Epithelial cell of proximal tubule (primary cell): ENCODE data around the gene COLEC11. TPM values are rescaled to one million over a fixed set of nuclear protein-coding genes. Genes with fewer than 3 reads are reported as not detected.
A peak's percentile ranks its signal among the peaks of the same experiment; 100 is the strongest.

ENCODE experiments used
- DNase-seq: peaks from one replicate; pipeline ENCODE4 v3.0.0-alpha.2; 2011; ENCODE audit warnings: low read depth
- H3K4me3 ChIP-seq: 2 replicates; pipeline ENCODE4 v1.5.1; 2011; ENCODE audit warnings: low read depth, mild to moderate bottlenecking, low read length
- total RNA-seq: library from RNA; depleted of rRNA; stranded (reverse); fragments of >200 nt; gene quantifications from 2 replicates; pipeline ENCODE4 v1.2.3, GENCODE V29; 2015
- TF ChIP-seq, protein P1 (sequence below): conservative IDR thresholded peaks from 2 replicates; pipeline ENCODE4 v1.5.1; 2012; ENCODE audit warnings: low read depth, mild to moderate bottlenecking, low read length

Gene COLEC11
- total RNA-seq, 1 donor from 2014 or later: 0.40 TPM

- peak; percentile 29 for DNase-seq
- H3K4me3 ChIP-seq: no peak overlapping the region
- TF ChIP-seq, protein P1, sequence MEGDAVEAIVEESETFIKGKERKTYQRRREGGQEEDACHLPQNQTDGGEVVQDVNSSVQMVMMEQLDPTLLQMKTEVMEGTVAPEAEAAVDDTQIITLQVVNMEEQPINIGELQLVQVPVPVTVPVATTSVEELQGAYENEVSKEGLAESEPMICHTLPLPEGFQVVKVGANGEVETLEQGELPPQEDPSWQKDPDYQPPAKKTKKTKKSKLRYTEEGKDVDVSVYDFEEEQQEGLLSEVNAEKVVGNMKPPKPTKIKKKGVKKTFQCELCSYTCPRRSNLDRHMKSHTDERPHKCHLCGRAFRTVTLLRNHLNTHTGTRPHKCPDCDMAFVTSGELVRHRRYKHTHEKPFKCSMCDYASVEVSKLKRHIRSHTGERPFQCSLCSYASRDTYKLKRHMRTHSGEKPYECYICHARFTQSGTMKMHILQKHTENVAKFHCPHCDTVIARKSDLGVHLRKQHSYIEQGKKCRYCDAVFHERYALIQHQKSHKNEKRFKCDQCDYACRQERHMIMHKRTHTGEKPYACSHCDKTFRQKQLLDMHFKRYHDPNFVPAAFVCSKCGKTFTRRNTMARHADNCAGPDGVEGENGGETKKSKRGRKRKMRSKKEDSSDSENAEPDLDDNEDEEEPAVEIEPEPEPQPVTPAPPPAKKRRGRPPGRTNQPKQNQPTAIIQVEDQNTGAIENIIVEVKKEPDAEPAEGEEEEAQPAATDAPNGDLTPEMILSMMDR: no peak
Measured at GRCh38 chr2:3620834-3621233, 25.9 kb downstream of the COLEC11 start.

DNA sequence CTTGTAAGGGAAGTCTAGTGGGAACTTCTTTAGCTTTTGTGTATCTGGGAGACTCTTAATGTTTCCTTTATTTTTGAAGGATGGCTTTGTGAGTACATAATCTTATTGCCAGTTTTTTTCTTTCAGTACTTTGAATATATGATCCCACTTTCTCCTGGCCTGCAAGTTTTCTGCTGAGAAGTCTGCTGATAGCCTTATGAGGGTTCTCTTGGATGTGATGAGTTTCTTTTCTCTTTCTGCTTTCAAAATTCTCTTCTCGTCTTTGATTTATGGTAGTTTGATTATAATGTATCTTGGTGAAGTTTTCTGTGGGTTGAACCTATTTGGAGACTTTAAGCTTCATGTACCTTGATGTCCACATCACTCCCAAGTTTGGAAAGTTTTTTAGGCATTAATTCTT lies 28.1 kb downstream of the COLEC11 start:
- no peak overlapping the region for H3K4me3 ChIP-seq
- TF ChIP-seq, protein P1: no peak
- DNase-seq: no peak

DNA sequence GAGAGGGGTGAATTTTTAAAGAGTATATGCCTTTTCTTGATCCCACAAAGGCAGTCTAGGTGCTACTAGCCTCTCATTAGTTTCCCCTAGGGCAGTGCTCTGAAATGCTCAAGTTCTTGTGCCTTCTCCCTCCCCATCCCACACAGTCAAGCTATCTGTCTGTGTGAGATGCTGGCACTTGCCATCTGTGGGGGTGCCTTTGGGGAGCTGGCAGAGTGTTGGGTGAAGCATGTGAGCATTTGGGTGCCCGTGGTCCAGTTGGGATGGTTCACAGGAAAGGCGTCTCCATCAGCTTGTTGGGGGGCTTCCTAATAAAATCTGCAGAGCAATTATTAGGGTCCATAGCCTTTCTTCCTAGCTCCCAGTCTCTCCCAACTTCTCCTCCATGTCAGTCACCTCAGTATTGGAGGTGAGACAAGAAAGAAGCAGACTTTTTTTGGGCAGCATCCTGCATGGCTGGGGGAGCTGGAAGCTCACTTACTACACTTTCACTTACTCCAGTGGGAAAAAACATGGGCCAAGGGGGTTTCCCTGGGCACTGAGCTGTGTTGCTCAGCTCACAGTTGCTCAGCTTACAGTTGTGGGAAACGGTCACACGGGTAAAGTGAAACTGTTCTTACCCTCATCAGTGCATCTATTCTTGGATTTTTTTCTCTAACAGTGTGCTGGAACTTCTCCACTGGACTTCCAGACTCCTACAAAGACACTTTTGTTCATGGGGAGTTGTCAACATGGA lies 29.3 kb downstream of the COLEC11 start:
- TF ChIP-seq, protein P1: no peak
- no peak for DNase-seq

GRCh38 chr2:3625186-3625585 lies 30.3 kb downstream of the COLEC11 start:
- DNase-seq: no peak
- no peak overlapping the region for H3K4me3 ChIP-seq
- TF ChIP-seq, protein P1: no peak

More for the DNA sequence above, 29.3 kb downstream of the COLEC11 start:
- no peak overlapping the region for H3K4me3 ChIP-seq

GRCh38 chr2:3626118-3626811 lies 31.4 kb downstream of the COLEC11 start:
- H3K4me3 ChIP-seq: no peak overlapping the region
- TF ChIP-seq, protein P1: no peak
- no peak for DNase-seq

- TF ChIP-seq, protein P1: no peak
- no peak overlapping the region for H3K4me3 ChIP-seq
- DNase-seq: no peak
Measured at GRCh38 chr2:3626812-3627499, 32.0 kb downstream of the COLEC11 start.
